A549 (cell line): ENCODE data around the gene SPG11. TPM values are rescaled to one million over a fixed set of nuclear protein-coding genes. Genes with fewer than 3 reads are reported as not detected.

ENCODE experiments used
- ATAC-seq, 2 experiments: fragments of 200-7000 bp in 1 of 2; fragments of >200 bp in 1 of 2; cut with Nextera tagmentation in 1 of 2; cut with Tn5 transposase in 1 of 2; 3 replicates each; pipeline versions ENCODE4 v1.8.0 to v1.9.1; 2018 to 2020; ENCODE audit warnings: mild to moderate bottlenecking in 1 of 2, moderate library complexity in 1 of 2
- CTCF ChIA-PET: fragments of 300-600 bp; sonication (Branson Sonifier 250); formaldehyde crosslinking; extraction: SDS; loops from one replicate; lab custom pipeline; 2021; ENCODE audit warnings: antibody characterized with exemption, inconsistent platforms; lab: Yijun Ruan, JAX
- POLR2A ChIA-PET: fragments of 350-600 bp; formaldehyde crosslinking; extraction: SDS; loops from one replicate; lab custom pipeline; 2021; ENCODE audit warnings: antibody characterized with exemption, inconsistent platforms; lab: Yijun Ruan, JAX
- DNase-seq, 2 experiments: peaks; one replicate each; pipeline versions ENCODE4 v3.0.0 to v3.0.0-alpha.2; 2011 to 2016; ENCODE audit warnings: low read depth in 1 of 2, low spot score in 1 of 2
- FAIRE-seq: peaks from 2 replicates; lab custom pipeline; 2011; peaks lifted over from hg19 to GRCh38; lab: Jason Lieb, UNC
- H3K27ac ChIP-seq, 2 experiments: fragments of >200 bp; sonication (Bioruptor Twin); formaldehyde crosslinking; 3 replicates each; pipeline ENCODE4 v1.5.1; 2016 to 2017
- H3K4me1 ChIP-seq: fragments of >200 bp; sonication (Bioruptor Twin); formaldehyde crosslinking; 3 replicates; pipeline ENCODE4 v1.6.1; 2016
- H3K4me2 ChIP-seq: fragments of >200 bp; sonication (Bioruptor Twin); formaldehyde crosslinking; 3 replicates; pipeline ENCODE4 v1.6.1; 2016
- H3K4me3 ChIP-seq: fragments of >200 bp; sonication (Bioruptor Twin); formaldehyde crosslinking; 3 replicates; pipeline ENCODE4 v1.5.1; 2016
- H3K9me3 ChIP-seq: fragments of >200 bp; sonication (Bioruptor Twin); formaldehyde crosslinking; 3 replicates; pipeline ENCODE4 v1.6.1; 2016
- CBX2 ChIP-seq: fragments of 200-600 bp; sonication (generic); IDR thresholded peaks from 2 replicates; pipeline ENCODE4 v1.6.1; 2016; ENCODE audit warnings: low read depth, mild to moderate bottlenecking, borderline replicate concordance
- CEBPB ChIP-seq, 2 experiments: fragments of >200 bp in 1 of 2; sonication (Bioruptor Twin) in 1 of 2; formaldehyde crosslinking in 1 of 2; IDR thresholded peaks; 2 replicates each; pipeline ENCODE4 v1.6.1; 2012 to 2016
- EHF ChIP-seq: fragments of 250-450 bp; sonication (Bioruptor Pico); IDR thresholded peaks from 2 replicates; pipeline ENCODE4 v1.5.0; 2020; ENCODE audit warnings: mild to moderate bottlenecking
- EHMT2 ChIP-seq: fragments of 200-600 bp; sonication (generic); IDR thresholded peaks from 2 replicates; pipeline ENCODE4 v1.6.1; 2016; ENCODE audit warnings: antibody characterized with exemption, low read depth, mild to moderate bottlenecking, moderate library complexity
- ESRRA ChIP-seq: fragments of 150-350 bp; IDR thresholded peaks from 2 replicates; pipeline ENCODE4 v1.6.1; 2014; ENCODE audit warnings: mild to moderate bottlenecking, low read length, borderline replicate concordance
- FOSL2 ChIP-seq, 2 experiments: fragments of 450-650 bp in 1 of 2; fragments of >200 bp in 1 of 2; sonication (Bioruptor Twin) in 1 of 2; formaldehyde crosslinking; IDR thresholded peaks; 2 replicates each; pipeline versions ENCODE4 v1.5.0 to v1.6.1; 2016 to 2020; ENCODE audit warnings: mild to moderate bottlenecking in 1 of 2, moderate library complexity in 1 of 2
- HEYL ChIP-seq: fragments of 250-450 bp; sonication (Bioruptor Pico); IDR thresholded peaks from 2 replicates; pipeline ENCODE4 v1.8.0; 2021; ENCODE audit warnings: mild to moderate bottlenecking, moderate library complexity
- HOXA7 ChIP-seq: fragments of 250-450 bp; sonication (Bioruptor Pico); IDR thresholded peaks from 2 replicates; pipeline ENCODE4 v1.5.0; 2020; ENCODE audit warnings: mild to moderate bottlenecking, moderate library complexity
- HOXB5 ChIP-seq: fragments of 250-450 bp; sonication (Bioruptor Pico); IDR thresholded peaks from 2 replicates; pipeline ENCODE4 v1.5.0; 2020; ENCODE audit warnings: mild to moderate bottlenecking, moderate library complexity
- JUN ChIP-seq, 2 experiments: fragments of >200 bp; sonication (Bioruptor Twin); formaldehyde crosslinking; IDR thresholded peaks; 2 replicates in 1 of 2; 3 replicates in 1 of 2; pipeline ENCODE4 v1.6.1; 2016 to 2017
- JUNB ChIP-seq: fragments of >200 bp; sonication (Bioruptor Twin); formaldehyde crosslinking; IDR thresholded peaks from 2 replicates; pipeline ENCODE4 v1.6.1; 2016
- MYC ChIP-seq: IDR thresholded peaks from 2 replicates; pipeline ENCODE4 v1.6.1; 2012; ENCODE audit warnings: mild to moderate bottlenecking, inconsistent platforms, low read length, improper control_type of control experiment, borderline replicate concordance
- NFE2L2 ChIP-seq: fragments of 150-350 bp; conservative IDR thresholded peaks from 2 replicates; pipeline ENCODE4 v1.6.1; 2014; ENCODE audit warnings: low read length
- NR3C1 ChIP-seq: fragments of >200 bp; sonication (Bioruptor Twin); formaldehyde crosslinking; IDR thresholded peaks from 3 replicates; pipeline ENCODE4 v1.6.1; 2017
- PHF8 ChIP-seq: fragments of 200-600 bp; sonication (generic); IDR thresholded peaks from 2 replicates; pipeline ENCODE4 v1.6.1; 2016; ENCODE audit warnings: low read depth, mild to moderate bottlenecking, antibody characterized with exemption, moderate library complexity, borderline replicate concordance
- RAD21 ChIP-seq, 2 experiments: fragments of >200 bp in 1 of 2; sonication (Bioruptor Twin) in 1 of 2; formaldehyde crosslinking in 1 of 2; IDR thresholded peaks in 1 of 2; conservative IDR thresholded peaks in 1 of 2; 2 replicates in 1 of 2; 3 replicates in 1 of 2; pipeline ENCODE4 v1.6.1; 2012 to 2018; ENCODE audit warnings: inconsistent platforms in 1 of 2
- RCOR1 ChIP-seq: fragments of 150-350 bp; IDR thresholded peaks from 2 replicates; pipeline ENCODE4 v1.6.1; 2014; ENCODE audit warnings: antibody characterized with exemption, low read length, low read depth
- SMC3 ChIP-seq: fragments of >200 bp; sonication (Bioruptor Twin); formaldehyde crosslinking; IDR thresholded peaks from 3 replicates; pipeline ENCODE4 v1.6.1; 2018; ENCODE audit warnings: inconsistent platforms
- WGBS: methylation state at CpG from one replicate; pipeline ENCODE4 v1.1.6; 2017; ENCODE audit errors: missing lambda C conversion rate; 5-methylcytosine and 5-hydroxymethylcytosine counted together
- polyA plus RNA-seq, 4 experiments: library from polyadenylated mRNA; depleted of rRNA in 3 of 4; stranded (reverse); fragments of >200 nt; fragmentation: RNase III in 1 of 4; extraction: RNeasy Plus Mini Kit Qiagen cat#74134 plus additional on column Dnase treatment in 1 of 4; gene quantifications; 2 replicates in 3 of 4; 3 replicates in 1 of 4; pipeline ENCODE4 v1.2.3, GENCODE V29; 2011 to 2017
- TF ChIP-seq, protein P1 (sequence below): fragments of >200 bp; sonication (Bioruptor Twin); formaldehyde crosslinking; IDR thresholded peaks from 2 replicates; pipeline ENCODE4 v1.6.1; 2016
- TF ChIP-seq, protein P2 (sequence below): fragments of 450-650 bp; IDR thresholded peaks from 2 replicates; pipeline ENCODE4 v1.6.1; 2014; ENCODE audit warnings: antibody characterized with exemption
- TF ChIP-seq, protein P3 (sequence below): fragments of >200 bp; sonication (Bioruptor Twin); formaldehyde crosslinking; IDR thresholded peaks from 3 replicates; pipeline ENCODE4 v1.5.1; 2016
- TF ChIP-seq, protein P4 (sequence below): fragments of >200 bp; sonication (Bioruptor Twin); formaldehyde crosslinking; IDR thresholded peaks from 3 replicates; pipeline ENCODE4 v1.6.1; 2016
- TF ChIP-seq, protein P5 (sequence below): IDR thresholded peaks from 2 replicates; pipeline ENCODE4 v1.6.1; 2012

Gene SPG11
- polyA plus RNA-seq, 2 of the 4 experiments (the other 2 are of a cell fraction), result 7.6 to 26.9 TPM

DNA sequence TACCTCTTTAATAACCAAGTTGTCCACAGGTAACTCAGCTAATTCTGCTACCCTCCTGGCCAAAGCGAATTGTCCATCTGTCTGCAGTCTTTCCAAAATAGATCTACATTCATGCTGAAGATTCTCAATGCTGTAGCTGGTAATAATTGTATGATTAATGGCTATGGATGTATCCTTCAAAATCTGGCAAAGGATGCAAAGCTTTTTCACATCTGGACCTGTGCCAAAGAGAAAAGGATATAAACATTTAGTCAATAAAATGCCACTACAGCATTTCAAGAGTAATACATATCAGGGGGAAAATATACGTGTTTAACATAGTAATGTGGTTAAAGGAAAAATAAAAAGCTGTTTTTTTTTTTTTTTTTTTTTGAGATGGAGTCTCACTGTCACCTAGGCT is 77.8 kb downstream of the SPG11 start (continued):
- TF ChIP-seq, protein P1, sequence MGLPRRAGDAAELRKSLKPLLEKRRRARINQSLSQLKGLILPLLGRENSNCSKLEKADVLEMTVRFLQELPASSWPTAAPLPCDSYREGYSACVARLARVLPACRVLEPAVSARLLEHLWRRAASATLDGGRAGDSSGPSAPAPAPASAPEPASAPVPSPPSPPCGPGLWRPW, result no peak
- no peak for TF ChIP-seq HEYL (CRISPR knock-in tag)
- TF ChIP-seq, protein P2, sequence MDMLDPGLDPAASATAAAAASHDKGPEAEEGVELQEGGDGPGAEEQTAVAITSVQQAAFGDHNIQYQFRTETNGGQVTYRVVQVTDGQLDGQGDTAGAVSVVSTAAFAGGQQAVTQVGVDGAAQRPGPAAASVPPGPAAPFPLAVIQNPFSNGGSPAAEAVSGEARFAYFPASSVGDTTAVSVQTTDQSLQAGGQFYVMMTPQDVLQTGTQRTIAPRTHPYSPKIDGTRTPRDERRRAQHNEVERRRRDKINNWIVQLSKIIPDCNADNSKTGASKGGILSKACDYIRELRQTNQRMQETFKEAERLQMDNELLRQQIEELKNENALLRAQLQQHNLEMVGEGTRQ, result no peak
- TF ChIP-seq CEBPB (IDR thresholded peaks at IDR 0.05), result no peak

DNA sequence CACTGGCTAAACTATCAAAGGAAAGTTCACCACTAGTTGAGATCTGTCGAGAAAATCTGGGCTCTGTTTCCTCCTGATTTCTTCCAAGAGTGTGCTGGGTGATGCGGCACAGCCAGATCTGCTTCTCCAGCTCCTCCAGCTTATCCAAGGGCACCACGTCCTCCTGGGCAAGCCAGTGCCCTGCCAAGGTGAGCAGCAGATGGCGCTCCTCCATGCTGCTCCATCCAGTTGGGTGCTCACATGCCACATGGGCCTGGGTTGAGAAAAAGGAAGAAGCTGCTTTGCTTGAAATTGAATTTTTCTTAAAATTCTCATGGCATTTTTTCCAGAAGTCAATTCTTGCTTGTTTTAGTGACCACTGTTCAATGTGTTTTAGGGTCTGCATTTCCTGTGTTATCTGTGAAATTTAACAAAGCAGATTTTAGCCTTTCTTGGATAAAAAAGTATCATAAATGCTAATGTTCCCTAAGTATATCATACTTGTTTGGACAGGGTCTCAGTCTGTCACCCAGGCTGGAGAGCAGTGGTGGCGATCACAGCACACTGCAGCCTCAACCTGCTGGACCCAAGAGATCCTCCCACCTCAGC is 79.2 kb downstream of the SPG11 start:
- no peak overlapping the region for H3K4me2 ChIP-seq
- H3K4me3 ChIP-seq, result no peak overlapping the region
- 58% methylated on average over 4 of the region's 5 CpGs for WGBS
- H3K27ac ChIP-seq, result no peak overlapping the region
- CTCF ChIA-PET, result interaction anchor here (0.6 to 3.6 kb wide), 16 partner anchors 9 to 202 kb away, joined by 3 to 22 read pairs (median 4); no protein-coding TSS in a partner anchor
- ATAC-seq, result peak; percentile 98 to 99
- H3K9me3 ChIP-seq, result no peaks in the 10 kb centered on the region
- peak; percentile 23 to 62 for DNase-seq
- POLR2A ChIA-PET, result no interaction called here
- FAIRE-seq, result no peak
- H3K4me1 ChIP-seq, result no peaks in the 10 kb centered on the region
- TF ChIP-seq SMC3 (peak; percentile 35; the same call in 1 of the 3 replicates), RAD21 (conservative IDR thresholded peaks at IDR 0.05 in 1 of 2, IDR thresholded peaks at IDR 0.05 in 1 of 2) (peak; percentile 18 to 30; a peak in 2 of 5 replicates), RCOR1 (no peak), EHF (CRISPR knock-in tag) (no peak), ESRRA (peak; percentile 47; the same call in 1 of the 2 replicates)
- TF ChIP-seq, protein P3, sequence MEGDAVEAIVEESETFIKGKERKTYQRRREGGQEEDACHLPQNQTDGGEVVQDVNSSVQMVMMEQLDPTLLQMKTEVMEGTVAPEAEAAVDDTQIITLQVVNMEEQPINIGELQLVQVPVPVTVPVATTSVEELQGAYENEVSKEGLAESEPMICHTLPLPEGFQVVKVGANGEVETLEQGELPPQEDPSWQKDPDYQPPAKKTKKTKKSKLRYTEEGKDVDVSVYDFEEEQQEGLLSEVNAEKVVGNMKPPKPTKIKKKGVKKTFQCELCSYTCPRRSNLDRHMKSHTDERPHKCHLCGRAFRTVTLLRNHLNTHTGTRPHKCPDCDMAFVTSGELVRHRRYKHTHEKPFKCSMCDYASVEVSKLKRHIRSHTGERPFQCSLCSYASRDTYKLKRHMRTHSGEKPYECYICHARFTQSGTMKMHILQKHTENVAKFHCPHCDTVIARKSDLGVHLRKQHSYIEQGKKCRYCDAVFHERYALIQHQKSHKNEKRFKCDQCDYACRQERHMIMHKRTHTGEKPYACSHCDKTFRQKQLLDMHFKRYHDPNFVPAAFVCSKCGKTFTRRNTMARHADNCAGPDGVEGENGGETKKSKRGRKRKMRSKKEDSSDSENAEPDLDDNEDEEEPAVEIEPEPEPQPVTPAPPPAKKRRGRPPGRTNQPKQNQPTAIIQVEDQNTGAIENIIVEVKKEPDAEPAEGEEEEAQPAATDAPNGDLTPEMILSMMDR, result peak; percentile 50
- TF ChIP-seq, protein P4, sequence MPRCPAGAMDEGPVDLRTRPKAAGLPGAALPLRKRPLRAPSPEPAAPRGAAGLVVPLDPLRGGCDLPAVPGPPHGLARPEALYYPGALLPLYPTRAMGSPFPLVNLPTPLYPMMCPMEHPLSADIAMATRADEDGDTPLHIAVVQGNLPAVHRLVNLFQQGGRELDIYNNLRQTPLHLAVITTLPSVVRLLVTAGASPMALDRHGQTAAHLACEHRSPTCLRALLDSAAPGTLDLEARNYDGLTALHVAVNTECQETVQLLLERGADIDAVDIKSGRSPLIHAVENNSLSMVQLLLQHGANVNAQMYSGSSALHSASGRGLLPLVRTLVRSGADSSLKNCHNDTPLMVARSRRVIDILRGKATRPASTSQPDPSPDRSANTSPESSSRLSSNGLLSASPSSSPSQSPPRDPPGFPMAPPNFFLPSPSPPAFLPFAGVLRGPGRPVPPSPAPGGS, result no peak

DNA sequence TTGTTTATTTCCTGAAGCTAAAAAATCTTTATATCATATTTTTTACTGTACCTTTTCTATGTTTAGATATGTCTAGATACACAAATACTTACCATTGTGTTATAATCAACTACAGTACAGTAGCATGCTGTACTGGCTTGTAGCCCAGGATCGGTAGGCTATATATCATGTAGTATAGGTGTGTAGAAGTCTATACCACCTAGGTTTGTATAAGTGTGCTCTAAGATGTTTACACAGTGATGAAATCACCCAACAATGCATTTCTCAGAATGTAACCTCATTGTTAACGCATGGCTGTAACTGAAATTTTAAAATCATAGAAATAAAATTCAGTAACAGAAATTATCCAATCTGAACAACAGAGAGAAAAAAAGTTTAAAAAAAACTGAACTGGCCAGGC is 83.4 kb downstream of the SPG11 start:
- no peak overlapping the region for H3K27ac ChIP-seq
- H3K4me3 ChIP-seq, result no peak overlapping the region
- TF ChIP-seq NR3C1 (no peak), ESRRA (no peak), JUNB (no peak), JUN (IDR thresholded peaks at IDR 0.05) (no peak), MYC (no peak), FOSL2 (IDR thresholded peaks at IDR 0.05) (no peak), FOSL2 (CRISPR knock-in tag; IDR thresholded peaks at IDR 0.05) (no peak), HOXB5 (CRISPR knock-in tag) (no peak), CBX2 (no peak), NFE2L2 (no peak), EHMT2 (no peak), HOXA7 (no peak), PHF8 (no peak)
- TF ChIP-seq, protein P3, result no peak
- TF ChIP-seq, protein P5, sequence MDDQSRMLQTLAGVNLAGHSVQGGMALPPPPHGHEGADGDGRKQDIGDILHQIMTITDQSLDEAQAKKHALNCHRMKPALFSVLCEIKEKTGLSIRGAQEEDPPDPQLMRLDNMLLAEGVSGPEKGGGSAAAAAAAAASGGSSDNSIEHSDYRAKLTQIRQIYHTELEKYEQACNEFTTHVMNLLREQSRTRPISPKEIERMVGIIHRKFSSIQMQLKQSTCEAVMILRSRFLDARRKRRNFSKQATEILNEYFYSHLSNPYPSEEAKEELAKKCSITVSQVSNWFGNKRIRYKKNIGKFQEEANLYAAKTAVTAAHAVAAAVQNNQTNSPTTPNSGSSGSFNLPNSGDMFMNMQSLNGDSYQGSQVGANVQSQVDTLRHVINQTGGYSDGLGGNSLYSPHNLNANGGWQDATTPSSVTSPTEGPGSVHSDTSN, result no peak
- TF ChIP-seq, all 56 proteins: peak for 0
- H3K4me1 ChIP-seq, result no peaks in the 10 kb centered on the region
- ATAC-seq, result no peak
- no peaks in the 10 kb centered on the region for H3K9me3 ChIP-seq
- no peak for DNase-seq
- ChIA-PET CTCF (interaction anchor here (1.2 to 3.8 kb wide), 4 partner anchors 9 to 159 kb away, joined by 3 to 22 read pairs (median 8); no protein-coding TSS in a partner anchor), POLR2A (no interaction called here)
- H3K4me2 ChIP-seq, result no peak overlapping the region
- FAIRE-seq, result no peak
- WGBS, result 83% methylated on average over 2 of the region's 2 CpGs
